ENCODE results near the gene DNAL1.

DNAL1 gene

GRCh38 chr14:73723797-73724661 is 79.2 kb downstream of the DNAL1 start (continued):
- TF ChIP-seq SP7 (tag by site-specific recombination; IDR thresholded peaks at IDR 0.05) (no peak), FEZF1 (tag by site-specific recombination; IDR thresholded peaks at IDR 0.05) (peak; percentile 42), ZNF704 (tag by site-specific recombination; IDR thresholded peaks at IDR 0.05) (no peak)

GRCh38 chr14:73724696-73725095 is 79.9 kb downstream of the DNAL1 start:
- Histone ChIP-seq H3K36me3 (ENCODE audit: control insufficient read depth in 2 of 2, insufficient read depth in 1 of 2, low read length in 2 of 2) (peaks cover 32 to 99% of the 10 kb centered on the region in 2 experiments), H3K4me1 (ENCODE audit: control insufficient read depth, insufficient read depth, low read length) (0 out of 2 replicates have a peak, but pooled peaks cover 3% of the 10 kb centered on the region), H3K9me3 (ENCODE audit: control insufficient read depth, insufficient read depth, low read depth, low read length) (no peaks in the 10 kb centered on the region), H3K4me3 (ENCODE audit: low read depth, low read length) (no peak overlapping the region), H3K27ac (ENCODE audit: extremely low read depth, low read depth, low read length) (no peak overlapping the region)
- ChIA-PET CTCF (no interaction called here), POLR2A (no interaction called here)
- no peak for TF ChIP-seq ZFP41 (tag by site-specific recombination; IDR thresholded peaks at IDR 0.05; ENCODE audit: borderline replicate concordance)
- no peak for TF ChIP-seq WT1 (tag by site-specific recombination; IDR thresholded peaks at IDR 0.05)
- no peak for TF ChIP-seq GLI2 (tag by site-specific recombination; IDR thresholded peaks at IDR 0.05; ENCODE audit: borderline replicate concordance, low read depth)
- TF ChIP-seq PRDM1 (tag by site-specific recombination; IDR thresholded peaks at IDR 0.05), result no peak
- no peak for TF ChIP-seq SETDB1 (IDR thresholded peaks at IDR 0.05; ENCODE audit: insufficient read length, low read length)

- ChIA-PET CTCF (interaction anchor here (0.6 kb wide), 1 partner anchor 9 kb away, joined by 3 read pairs; no protein-coding TSS in a partner anchor), POLR2A (no interaction called here)
- Histone ChIP-seq H3K9me3 (ENCODE audit: control insufficient read depth, insufficient read depth, low read depth, low read length) (no peaks in the 10 kb centered on the region), H3K27ac (ENCODE audit: extremely low read depth, low read depth, low read length) (no peak overlapping the region), H3K36me3 (ENCODE audit: control insufficient read depth in 2 of 2, insufficient read depth in 1 of 2, low read length in 2 of 2) (peaks cover 29 to 99% of the 10 kb centered on the region in 2 experiments), H3K4me3 (ENCODE audit: low read depth, low read length) (no peak overlapping the region), H3K4me1 (ENCODE audit: control insufficient read depth, insufficient read depth, low read length) (0 out of 2 replicates have a peak, but pooled peaks cover 3% of the 10 kb centered on the region)
- TF ChIP-seq EGR2 (tag by site-specific recombination; IDR thresholded peaks at IDR 0.05; ENCODE audit: low read depth) (peak; percentile 50; the same call in 1 of the 2 replicates), ZBTB6 (tag by site-specific recombination; IDR thresholded peaks at IDR 0.05) (peak; percentile 79), ZBTB48 (tag by site-specific recombination; IDR thresholded peaks at IDR 0.05) (no peak), ZIC2 (tag by site-specific recombination; IDR thresholded peaks at IDR 0.05) (peak; percentile 70), ZBTB49 (tag by site-specific recombination; IDR thresholded peaks at IDR 0.05; ENCODE audit: low read depth) (0 out of 2 replicates have a peak, but pooled peaks have one; percentile 32), GLIS2 (tag by site-specific recombination; IDR thresholded peaks at IDR 0.05) (0 out of 2 replicates have a peak, but pooled peaks have one; percentile 29), ZFHX2 (tag by site-specific recombination; conservative IDR thresholded peaks at IDR 0.05) (peak; percentile 86), ZNF398 (tag by site-specific recombination; IDR thresholded peaks at IDR 0.05) (peak; percentile 76), ZNF785 (tag by site-specific recombination; IDR thresholded peaks at IDR 0.05) (no peak), ZNF211 (tag by site-specific recombination; IDR thresholded peaks at IDR 0.05; ENCODE audit: low read depth) (no peak), ZNF112 (tag by site-specific recombination; IDR thresholded peaks at IDR 0.05) (no peak), PBX3 (CRISPR knock-in tag; IDR thresholded peaks at IDR 0.05) (no peak), SALL2 (tag by site-specific recombination; IDR thresholded peaks at IDR 0.05; ENCODE audit: borderline replicate concordance) (no peak), GLIS1 (tag by site-specific recombination; IDR thresholded peaks at IDR 0.05) (peak; percentile 86)
These were observed 80.6 kb downstream of the DNAL1 start for GRCh38 chr14:73725116-73726024.

Measured in HEK293 (cell line).